A673 (cell line): ENCODE results near the gene DNAH14.

Experiments used
- CTCF ChIP-seq: fragments of 300-800, 200-600 bp; sonication (generic); conservative IDR thresholded peaks from 2 replicates; pipeline ENCODE4 v1.5.1; 2017; ENCODE audit warnings: low read depth, mild to moderate bottlenecking, antibody characterized with exemption, low read length, moderate library complexity, mixed read lengths
- EZH2 ChIP-seq: fragments of 200-600 bp; sonication (generic); IDR thresholded peaks from 2 replicates; pipeline ENCODE4 v1.6.1; 2017; ENCODE audit warnings: borderline replicate concordance, low read depth, mild to moderate bottlenecking, mixed read lengths, antibody characterized with exemption, low read length; ENCODE audit not compliant: poor library complexity, severe bottlenecking

DNA sequence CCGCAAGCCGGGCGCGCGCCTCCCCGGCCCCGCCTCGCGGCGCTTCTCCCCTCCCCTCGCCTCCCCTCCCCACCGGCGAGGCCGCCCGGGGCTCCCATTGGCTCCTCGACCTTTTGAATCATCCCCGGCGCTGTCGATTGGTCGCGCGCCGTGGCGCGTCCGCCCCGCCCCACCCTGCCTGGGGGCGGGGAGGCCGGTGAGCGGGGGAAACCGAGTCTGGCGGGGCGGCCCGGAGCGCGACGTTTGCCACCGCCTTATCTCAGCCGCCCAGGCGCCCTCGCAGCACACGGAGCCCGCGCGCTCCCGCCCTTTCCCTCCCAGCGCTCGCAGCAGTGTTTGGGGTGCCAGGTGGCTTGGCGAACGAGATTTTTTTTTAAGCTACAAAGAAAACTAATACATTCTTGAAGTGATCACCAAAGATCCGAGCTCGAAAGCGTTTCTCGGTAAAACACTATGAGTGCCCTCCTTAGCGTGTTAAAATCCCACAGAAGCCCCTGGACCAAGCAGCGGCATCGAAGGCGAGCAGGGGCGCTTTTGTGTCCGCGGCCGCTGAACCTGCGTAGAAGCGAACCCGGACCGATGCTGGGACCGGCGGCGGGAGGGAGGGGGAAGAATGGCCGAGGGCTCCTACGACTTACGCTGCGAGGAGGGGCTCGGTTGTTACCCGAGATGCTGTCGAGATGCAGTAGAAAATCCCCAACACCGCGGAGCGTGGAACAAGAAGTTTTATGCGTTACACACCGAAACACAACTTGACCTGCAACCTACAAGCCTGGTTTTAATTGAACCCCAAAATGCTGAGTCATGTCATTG lies 498.8 kb downstream of the DNAH14 start:
- TF ChIP-seq CTCF (no peak), EZH2 (no peak)
